HG02571 (cell line): ENCODE results near the gene WASL.

Experiments used
- ATAC-seq: cut with Tn5 transposase; IDR thresholded peaks from one replicate; pipeline ENCODE4 v1.9.1; 2021; ENCODE audit warnings: mild to moderate bottlenecking, moderate library complexity; ENCODE audit not compliant: unreplicated experiment

The WASL gene

GRCh38 chr7:123770378-123770777 lies 21.6 kb upstream of the WASL start:
- peak; percentile 98 for ATAC-seq

GRCh38 chr7:123769371-123769770 lies 20.6 kb upstream of the WASL start:
- ATAC-seq: no peak

GRCh38 chr7:123768493-123768892 lies 19.7 kb upstream of the WASL start:
- no peak for ATAC-seq

GRCh38 chr7:123763191-123763661 lies 14.4 kb upstream of the WASL start:
- no peak for ATAC-seq

GRCh38 chr7:123761729-123762128 lies 12.9 kb upstream of the WASL start:
- ATAC-seq: no peak

GRCh38 chr7:123757095-123757494 lies 8.3 kb upstream of the WASL start:
- no peak for ATAC-seq

- no peak for ATAC-seq
Measured at GRCh38 chr7:123755338-123755737, 6.5 kb upstream of the WASL start.

- no peak for ATAC-seq
Measured at GRCh38 chr7:123754271-123754871, 5.6 kb upstream of the WASL start.

- ATAC-seq: no peak
Measured at GRCh38 chr7:123752534-123752933, 3.7 kb upstream of the WASL start.

GRCh38 chr7:123751821-123752220 lies 3.0 kb upstream of the WASL start:
- no peak for ATAC-seq

GRCh38 chr7:123750389-123751230 lies 1.8 kb upstream of the WASL start:
- no peak for ATAC-seq

GRCh38 chr7:123749537-123749857 lies 694 bp upstream of the WASL start:
- ATAC-seq: peak; percentile 15

GRCh38 chr7:123748171-123748733 lies 551 bp downstream of the WASL start:
- peak; percentile 19 for ATAC-seq

- no peak for ATAC-seq
Measured at GRCh38 chr7:123747620-123748141, 1.1 kb downstream of the WASL start.

- ATAC-seq: no peak
Measured at GRCh38 chr7:123746931-123747488, 1.8 kb downstream of the WASL start.

GRCh38 chr7:123746055-123746454 lies 2.7 kb downstream of the WASL start:
- no peak for ATAC-seq

GRCh38 chr7:123745437-123745836 lies 3.4 kb downstream of the WASL start:
- no peak for ATAC-seq

GRCh38 chr7:123744416-123744815 lies 4.4 kb downstream of the WASL start:
- ATAC-seq: no peak

GRCh38 chr7:123741940-123742339 lies 6.9 kb downstream of the WASL start:
- ATAC-seq: no peak

- ATAC-seq: no peak
Measured at GRCh38 chr7:123738808-123739207, 10.0 kb downstream of the WASL start.

GRCh38 chr7:123738356-123738755 lies 10.4 kb downstream of the WASL start:
- ATAC-seq: no peak
